A549 treated with CpdA at 1 μM for 4 hours (cell line): ENCODE measurements around the gene CYSLTR2. TPM values are rescaled to one million over a fixed set of nuclear protein-coding genes. Genes with fewer than 3 reads are reported as not detected.

Source experiments
- total RNA-seq: library from RNA; stranded (reverse); fragments of 200-300 nt; extraction: Qiagen RNA extraction; gene quantifications from 5 replicates; pipeline ENCODE4 v1.2.3, GENCODE V29; 2022; ENCODE audit warnings: low read depth

Gene CYSLTR2
- not detected in 5 replicates for total RNA-seq

GRCh38 chr13:48653472-48653939 is at the start of gene CYSLTR2:
Gene CYSLTR2 (plus strand): TSS chr13:48653929. CDS start chr13:48706818, 52,889 bp downstream.

Other genes starting within 250 kb of the CYSLTR2 start
- 0.54 to 1.3 TPM (median 0.89 TPM) in 5 replicates for gene LPAR6, start 240.8 kb upstream of the CYSLTR2 start, total RNA-seq
- 1.2 to 1.9 TPM (median 1.4 TPM) in 5 replicates for gene RCBTB2, start 120.8 kb upstream of the CYSLTR2 start, total RNA-seq